ENCODE measurements around the gene TXNDC5. TPM values are rescaled to one million over a fixed set of nuclear protein-coding genes. Genes with fewer than 3 reads are reported as not detected.
A peak's percentile ranks its signal among the peaks of the same experiment; 100 is the strongest.

The TXNDC5 gene
- total and polyA plus RNA-seq, 2 of the 13 experiments (the other 11 are each of a cell fraction or from before 2014, with no cell fraction given), result 287 to 578 TPM

- TF ChIP-seq ZNF646 (CRISPR knock-in tag; IDR thresholded peaks at IDR 0.05) (no peak), SIN3A (IDR thresholded peaks at IDR 0.05; ENCODE audit: borderline replicate concordance, low read depth, low read length) (no peak), FOSL2 (CRISPR knock-in tag; IDR thresholded peaks at IDR 0.05) (no peak), PRDM4 (CRISPR knock-in tag; IDR thresholded peaks at IDR 0.05; ENCODE audit: borderline replicate concordance) (no peak), KDM6A (CRISPR knock-in tag; IDR thresholded peaks at IDR 0.05; ENCODE audit: low read depth) (no peak), ZMAT5 (CRISPR knock-in tag; IDR thresholded peaks at IDR 0.05; ENCODE audit: borderline replicate concordance, low read depth) (no peak), ZNF274 (CRISPR knock-in tag; IDR thresholded peaks at IDR 0.05) (peak; percentile 84; the same call in 1 of the 2 replicates), MXD3 (CRISPR knock-in tag; IDR thresholded peaks at IDR 0.05) (0 out of 2 replicates have a peak, but pooled peaks have one; percentile 50), ZEB1 (IDR thresholded peaks at IDR 0.05; ENCODE audit: insufficient replicate concordance, low read depth) (no peak), ZNF724P (CRISPR knock-in tag; IDR thresholded peaks at IDR 0.05; ENCODE audit: borderline replicate concordance) (no peak; the same call in 1 of the 2 replicates), ISX (CRISPR knock-in tag; conservative IDR thresholded peaks at IDR 0.05) (no peak), NFKBIZ (CRISPR knock-in tag; IDR thresholded peaks at IDR 0.05) (no peak), SMC3 (IDR thresholded peaks at IDR 0.05; ENCODE audit: low read length) (no peak), ZBED4 (CRISPR knock-in tag; IDR thresholded peaks at IDR 0.05; ENCODE audit: borderline replicate concordance) (no peak; the same call in 1 of the 2 replicates), ZNF33A (CRISPR knock-in tag; IDR thresholded peaks at IDR 0.05; ENCODE audit: borderline replicate concordance) (no peak)
These were observed at the start of gene TXNDC5 (continued) for GRCh38 chr6:7910654-7911344.

Measured in HepG2 (cell line).